ENCODE data around the gene ESR1.
"Not testable (repeated sequence)": the region's sequence is repeated elsewhere in the genome, so short reads cannot be mapped to it uniquely, and the experiment has no call there.

Gene ESR1

DNA sequence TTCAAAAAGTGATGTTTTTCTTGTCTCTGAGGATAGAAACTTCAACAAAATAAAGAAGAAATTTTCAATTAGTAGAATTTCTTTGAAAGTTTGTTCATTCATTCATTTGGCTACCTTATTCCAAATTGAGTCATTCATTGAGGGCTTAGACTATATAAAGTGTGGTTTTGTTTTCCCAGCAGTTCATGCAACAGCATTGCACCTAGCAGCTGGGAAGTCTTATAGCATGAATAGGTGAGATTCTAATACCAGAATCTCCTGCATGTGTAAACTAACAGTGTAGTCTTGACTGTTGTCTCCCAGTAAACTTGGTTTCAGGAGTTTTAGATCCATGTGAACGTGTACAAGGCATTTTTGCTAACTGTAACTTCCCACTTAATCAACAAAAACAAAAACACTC is 7.1 kb downstream of the ESR1 start:
- FAIRE-seq: no peak

DNA sequence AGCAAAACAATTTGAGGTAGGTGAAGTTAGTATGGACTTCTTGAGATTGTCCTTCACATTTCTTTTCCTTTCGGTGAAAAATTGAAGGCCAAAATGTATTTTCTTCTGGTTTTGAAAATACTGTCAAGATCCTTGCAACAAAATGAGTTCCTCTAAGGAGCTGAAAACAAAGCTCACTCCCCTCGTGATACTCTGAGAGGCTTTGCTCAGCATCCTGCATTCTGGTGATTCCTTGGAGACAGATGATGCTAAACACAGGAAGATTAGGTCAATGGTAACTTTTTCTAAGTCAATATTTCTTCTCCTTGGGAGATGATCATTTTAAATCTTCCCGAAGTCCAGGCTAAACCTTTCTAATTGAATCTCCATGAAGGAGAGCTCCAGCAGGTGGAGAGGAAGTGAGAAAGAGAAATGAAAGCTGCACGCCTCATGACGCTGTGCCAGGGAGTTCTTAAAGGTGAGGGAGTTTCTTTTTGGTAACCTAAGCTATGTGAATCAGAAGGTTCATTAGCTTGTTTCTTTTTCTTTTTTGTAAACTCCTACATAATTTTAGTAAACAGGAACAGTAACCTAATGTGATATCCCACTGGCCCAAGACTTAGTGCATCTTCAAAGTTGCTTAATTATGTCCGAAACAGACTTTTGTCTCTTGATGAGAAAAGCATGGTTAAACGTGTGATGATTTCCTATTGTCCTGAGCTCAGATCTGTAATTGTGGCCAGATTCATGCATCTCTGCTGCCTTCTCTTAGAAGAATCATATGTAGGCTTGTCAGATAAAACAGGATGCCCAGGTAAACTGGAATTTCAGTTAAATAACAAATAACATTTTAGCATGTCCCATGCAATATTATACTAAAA is 15.0 kb downstream of the ESR1 start:
- no peak for FAIRE-seq

GRCh38 chr6:151826517-151827142 is 19.1 kb downstream of the ESR1 start:
- FAIRE-seq: no peak

GRCh38 chr6:151832710-151833109 is 25.2 kb downstream of the ESR1 start:
- no peak for FAIRE-seq

GRCh38 chr6:151835396-151835795 is 27.9 kb downstream of the ESR1 start:
- FAIRE-seq: no peak

- no peak for FAIRE-seq
Observed at GRCh38 chr6:151837223-151837622, 29.7 kb downstream of the ESR1 start.

GRCh38 chr6:151842816-151843215 is 35.3 kb downstream of the ESR1 start:
- FAIRE-seq: no peak

DNA sequence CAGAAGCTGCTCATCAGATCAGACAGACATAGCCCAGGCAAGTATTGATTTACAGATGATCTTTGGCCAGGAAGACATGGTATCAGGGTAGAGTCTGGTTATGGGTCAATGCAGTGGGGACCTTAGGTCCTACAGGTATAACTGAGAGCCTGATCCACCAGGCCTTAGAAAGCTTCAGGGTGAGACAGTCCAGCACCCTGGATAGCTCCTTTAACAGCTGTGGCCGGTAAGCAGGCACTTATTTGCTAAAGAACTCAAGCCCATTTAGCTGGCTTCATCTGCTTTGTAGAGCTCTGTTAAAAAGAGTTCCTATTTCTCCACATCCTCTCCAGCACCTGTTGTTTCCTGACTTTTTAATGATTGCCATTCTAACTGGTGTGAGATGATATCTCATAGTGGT is 39.6 kb downstream of the ESR1 start:
- no peak for FAIRE-seq

GRCh38 chr6:151850479-151851003 is 43.1 kb downstream of the ESR1 start:
- no peak for FAIRE-seq

- FAIRE-seq: no peak
Observed at GRCh38 chr6:151858294-151858693, 50.8 kb downstream of the ESR1 start.

- FAIRE-seq: no peak
Observed at GRCh38 chr6:151862461-151862860, 55.0 kb downstream of the ESR1 start.

- not testable (repeated sequence) for FAIRE-seq
Observed at GRCh38 chr6:151867361-151867869, 59.9 kb downstream of the ESR1 start.

DNA sequence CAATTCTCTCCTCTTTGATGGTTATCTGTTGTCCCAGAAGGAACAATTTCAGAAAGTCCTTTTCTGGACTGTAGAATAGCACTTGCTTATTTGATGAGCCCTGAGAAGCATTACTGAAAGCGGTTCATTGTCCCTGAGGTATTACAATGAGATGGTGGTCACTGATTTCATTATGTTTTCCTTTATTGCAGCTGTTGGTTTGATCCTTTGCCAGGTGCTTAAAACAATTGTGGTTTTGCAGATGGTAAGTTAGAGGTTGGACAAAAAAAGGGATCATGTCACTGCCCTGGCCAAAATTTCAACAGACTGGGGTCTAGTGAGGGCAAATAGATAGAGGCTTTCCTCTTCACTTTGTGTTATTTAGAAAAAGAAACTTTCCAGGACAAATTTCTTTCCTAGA is 61.9 kb downstream of the ESR1 start:
- no peak for FAIRE-seq

- FAIRE-seq: no peak
Observed at GRCh38 chr6:151869787-151870186, 62.3 kb downstream of the ESR1 start.

GRCh38 chr6:151870375-151870774 is 62.9 kb downstream of the ESR1 start:
- no peak for FAIRE-seq

DNA sequence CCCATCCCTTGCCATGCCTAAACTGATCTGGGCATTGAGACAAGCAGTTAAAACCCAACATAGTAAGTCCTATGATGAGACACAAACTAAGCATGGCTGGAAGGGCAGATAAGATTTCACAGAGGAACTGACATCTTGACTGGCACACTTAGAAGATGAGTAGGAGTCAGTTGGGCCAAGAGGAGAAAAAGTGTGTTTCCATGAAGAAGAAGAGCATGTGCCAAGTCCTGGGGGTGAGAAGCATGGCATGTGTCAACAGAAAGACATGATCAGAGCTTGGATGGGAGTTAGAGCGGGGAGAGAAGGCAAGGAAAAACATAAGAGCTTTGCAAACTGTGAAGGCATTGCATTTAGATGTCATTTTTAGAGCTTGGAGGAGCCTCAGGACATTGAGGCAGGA is 68.0 kb downstream of the ESR1 start:
- no peak for FAIRE-seq

DNA sequence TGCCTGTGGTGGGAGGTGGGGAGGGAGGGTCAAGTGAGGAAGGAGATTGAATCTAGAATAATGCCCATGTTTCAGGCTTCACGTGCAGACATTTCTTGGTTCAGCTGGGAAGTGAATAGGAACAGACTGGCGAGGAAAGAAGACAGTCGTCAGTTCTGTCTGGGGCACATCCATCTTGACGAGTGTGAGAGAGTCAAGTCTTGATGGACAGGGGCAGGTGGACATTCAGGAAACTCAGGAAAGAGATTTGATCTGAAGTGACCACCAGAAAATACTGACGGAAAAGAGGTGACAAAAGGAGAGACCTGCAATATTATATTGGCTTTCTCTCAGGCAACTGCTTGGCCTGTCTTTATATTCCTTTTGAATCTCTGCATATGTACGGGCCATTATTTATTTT is 68.6 kb downstream of the ESR1 start:
- FAIRE-seq: no peak

DNA sequence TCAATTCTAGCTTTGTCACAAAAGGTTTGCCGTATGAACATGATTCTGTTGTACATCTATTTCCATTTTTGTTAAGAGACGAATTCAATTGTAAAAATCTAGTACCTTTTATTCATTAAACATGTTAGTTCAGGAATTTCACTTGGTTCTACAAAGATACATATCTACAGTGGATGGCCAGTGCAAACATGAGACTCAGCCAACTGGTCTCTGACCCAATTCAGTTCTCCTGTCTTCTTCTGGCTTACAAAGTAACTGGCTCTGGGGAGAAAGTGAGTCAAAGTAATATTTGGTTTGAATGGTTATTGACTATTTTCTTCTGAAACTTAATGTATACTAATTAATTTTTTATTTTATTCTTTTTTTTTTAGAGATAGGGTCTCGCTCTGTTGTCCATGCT is 70.0 kb downstream of the ESR1 start:
- FAIRE-seq: no peak

GRCh38 chr6:151881231-151881630 is 73.7 kb downstream of the ESR1 start:
- FAIRE-seq: no peak

DNA sequence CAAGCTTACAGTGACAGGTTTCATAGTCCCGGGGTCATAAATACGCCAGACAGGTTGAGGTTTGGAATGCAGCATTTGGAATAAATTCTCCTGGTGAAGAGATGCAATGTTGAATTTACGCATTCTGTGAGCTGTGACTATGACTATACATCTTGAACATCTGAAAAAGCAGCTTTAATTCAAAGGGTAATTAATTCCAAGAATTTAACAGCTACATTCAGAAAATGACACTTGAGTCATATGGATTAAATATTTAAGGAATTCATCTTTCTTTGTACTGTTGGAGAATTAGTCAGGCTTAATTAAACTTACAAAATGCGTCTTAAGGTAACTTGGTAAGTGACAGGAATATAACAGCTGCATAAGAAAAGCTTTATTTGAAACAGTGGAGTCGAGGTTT is 74.7 kb downstream of the ESR1 start:
- FAIRE-seq: no peak

DNA sequence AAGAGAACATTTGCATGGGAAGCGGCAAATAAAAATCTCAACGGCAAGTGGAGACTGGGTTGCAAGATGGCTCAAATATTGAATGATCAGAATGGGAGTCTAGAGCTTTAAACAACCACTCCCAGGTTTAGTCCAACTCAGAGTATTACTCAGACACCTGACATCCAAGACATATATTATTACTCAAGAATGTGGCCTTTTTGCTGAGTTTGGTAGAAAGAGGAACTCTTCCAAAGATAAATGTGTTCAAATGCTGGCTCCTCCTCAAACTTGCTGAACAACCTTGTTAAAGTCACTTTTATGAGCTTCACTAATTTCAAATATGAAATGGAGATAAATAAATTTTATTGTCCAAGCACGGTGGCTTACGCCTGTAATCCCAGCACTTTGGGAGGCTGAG is 77.8 kb downstream of the ESR1 start:
- FAIRE-seq: no peak

GRCh38 chr6:151891524-151891923 is 84.0 kb downstream of the ESR1 start:
- no peak for FAIRE-seq

GRCh38 chr6:151894426-151894825 is 86.9 kb downstream of the ESR1 start:
- FAIRE-seq: not testable (repeated sequence)

DNA sequence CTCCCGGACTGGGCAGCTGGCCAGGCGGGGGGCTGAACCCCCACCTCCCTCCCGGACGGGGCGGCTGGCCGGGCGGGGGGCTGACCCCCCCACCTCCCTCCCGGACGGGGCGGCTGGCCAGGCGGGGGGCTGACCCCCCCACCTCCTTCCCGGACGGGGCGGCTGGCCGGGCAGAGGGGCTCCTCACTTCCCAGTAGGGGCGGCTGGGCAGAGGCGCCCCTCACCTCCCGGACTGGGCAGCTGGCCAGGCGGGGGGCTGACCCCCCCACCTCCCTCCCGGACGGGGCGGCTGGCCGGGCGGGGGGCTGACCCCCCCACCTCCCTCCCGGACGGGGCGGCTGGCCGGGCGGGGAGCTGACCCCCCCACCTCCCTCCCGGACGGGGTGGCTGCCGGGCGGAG is 91.7 kb downstream of the ESR1 start:
- not testable (repeated sequence) for FAIRE-seq

Data from TTC549 (cell line).